Activated gamma-delta T cell treated with Interleukin-2 at 50 U/mL for 16 hours (primary cell): ENCODE measurements around the gene PRKG1.
"Not testable (repeated sequence)": the region's sequence is repeated elsewhere in the genome, so short reads cannot be mapped to it uniquely, and the experiment has no call there.

Experiments
- DNase-seq: peaks from one replicate; pipeline ENCODE4 v3.0.0-alpha.2; 2020

The PRKG1 gene

DNA sequence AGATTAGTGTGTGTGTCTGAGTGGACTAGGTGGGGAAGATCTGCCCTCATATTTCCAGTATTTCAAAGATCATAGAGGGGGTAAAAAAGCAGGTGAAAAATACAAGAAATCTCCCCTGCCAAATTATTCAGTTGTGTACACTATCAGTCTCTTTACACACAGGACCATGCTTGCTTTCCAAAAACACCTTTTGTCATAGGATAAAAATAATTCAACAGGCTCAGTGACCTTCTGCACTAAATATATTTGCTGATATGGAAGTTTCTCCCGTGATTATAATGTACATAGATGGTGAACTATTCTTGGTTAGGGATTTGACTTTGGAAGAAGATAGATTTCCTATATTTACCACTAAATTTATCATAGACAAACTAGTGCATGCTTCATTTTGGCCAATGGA lies 649.8 kb downstream of the PRKG1 start:
- DNase-seq = no peak

DNA sequence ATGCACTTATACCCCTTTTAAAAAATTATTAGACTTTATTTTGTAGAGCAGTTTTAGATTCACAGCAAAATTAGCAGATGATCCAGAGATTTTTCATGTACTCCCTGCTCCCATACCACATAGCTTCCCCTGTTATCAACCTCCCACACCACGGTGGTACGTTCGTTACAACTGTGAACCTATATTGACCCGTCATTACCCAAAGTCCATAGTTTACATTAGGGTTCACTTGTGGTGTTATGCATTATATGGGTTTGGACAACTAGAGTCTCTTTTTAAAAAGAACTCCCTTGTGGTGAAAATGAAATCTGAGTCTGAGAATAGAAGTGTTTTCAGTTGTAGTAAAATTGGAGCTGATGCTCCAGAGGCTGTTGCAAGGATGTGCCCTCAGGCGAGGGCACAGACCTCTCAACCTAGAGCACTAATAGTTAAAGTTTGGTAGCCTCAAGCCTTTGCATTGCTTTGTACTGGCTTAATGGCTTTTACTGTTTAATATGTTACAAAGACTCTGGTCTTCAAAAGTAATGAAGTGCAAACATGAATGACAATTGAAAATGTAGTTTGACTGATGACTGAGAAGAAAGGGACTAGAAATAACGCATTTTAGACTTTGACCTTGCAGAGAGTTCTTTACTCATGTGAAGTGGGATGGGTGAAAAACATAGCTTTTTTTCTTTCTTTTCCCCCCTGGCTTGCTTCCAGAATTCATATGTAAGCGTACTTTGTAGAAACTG lies 655.7 kb downstream of the PRKG1 start:
- no peak for DNase-seq

DNA sequence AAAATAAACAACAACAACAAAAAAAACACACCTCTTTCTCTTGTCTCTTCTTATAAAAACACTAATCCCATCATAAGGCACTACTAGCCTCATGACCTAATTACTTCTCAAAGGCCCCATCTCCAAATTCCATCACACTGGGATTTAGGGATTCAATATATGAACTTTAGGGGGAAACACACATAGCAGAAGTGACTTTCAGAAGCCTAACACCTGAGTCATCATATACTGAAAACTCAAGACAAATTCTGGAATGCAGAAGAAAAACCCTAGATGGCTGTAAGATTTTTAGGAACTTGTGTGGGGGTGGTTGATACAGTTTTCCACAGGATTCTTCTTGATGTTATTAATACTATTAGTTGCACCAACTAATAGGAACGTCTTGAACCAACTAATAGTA lies 658.8 kb downstream of the PRKG1 start:
- no peak for DNase-seq

DNA sequence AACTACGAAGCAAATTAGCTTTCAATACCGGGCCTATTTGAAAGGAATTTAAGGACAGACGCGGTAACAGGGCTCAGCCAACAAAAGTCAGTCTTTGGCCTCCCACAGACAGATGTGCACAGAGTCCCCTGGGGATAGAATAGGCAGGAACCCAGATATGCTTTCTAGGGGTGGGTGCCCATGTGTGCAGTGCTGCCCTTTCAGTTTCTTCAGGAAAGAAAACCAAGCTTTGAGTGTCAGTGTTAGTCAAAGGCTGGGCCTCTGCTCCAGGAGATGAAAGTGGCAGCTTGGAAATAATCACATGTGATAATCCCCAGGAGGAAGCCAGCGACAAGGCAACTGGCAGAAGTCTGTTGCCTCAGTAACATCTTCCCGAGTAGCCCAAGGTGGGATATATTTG lies 668.9 kb downstream of the PRKG1 start:
- no peak for DNase-seq

DNA sequence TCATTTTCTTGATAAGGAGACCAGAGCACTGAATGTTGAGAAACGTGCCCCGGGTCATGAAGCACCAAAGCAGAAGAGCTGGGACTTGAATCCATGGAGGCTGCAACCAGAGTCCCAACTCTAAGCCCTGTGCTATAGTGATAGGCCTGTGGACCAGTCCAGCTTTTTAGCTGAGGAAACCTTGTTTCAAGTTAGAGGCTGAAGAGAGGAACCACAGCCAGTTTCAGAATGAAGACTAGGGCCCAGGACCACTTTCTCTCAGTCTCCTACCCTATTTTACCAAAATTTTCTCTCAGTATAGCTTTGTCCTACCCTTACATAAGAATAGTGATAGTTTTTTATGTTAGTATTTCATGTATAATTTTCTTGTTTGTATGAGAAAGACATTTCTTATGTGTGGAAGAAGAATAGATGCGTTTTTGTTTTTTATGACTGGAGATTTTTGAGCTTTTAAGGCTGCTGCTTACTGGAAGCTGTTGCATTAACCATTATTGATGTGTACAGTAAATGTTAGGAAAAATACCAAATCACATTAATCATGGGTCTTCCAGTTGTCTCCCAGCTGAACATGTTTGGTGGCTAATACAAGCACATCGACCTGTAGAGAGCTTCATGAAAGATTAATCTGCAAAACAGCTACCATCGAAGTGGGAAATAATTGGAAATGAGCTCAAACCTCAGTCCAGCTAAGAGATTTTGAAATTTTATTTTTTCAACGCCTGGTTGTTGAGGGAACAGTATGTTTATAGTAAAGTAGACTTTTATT lies 670.1 kb downstream of the PRKG1 start:
- DNase-seq = no peak

DNA sequence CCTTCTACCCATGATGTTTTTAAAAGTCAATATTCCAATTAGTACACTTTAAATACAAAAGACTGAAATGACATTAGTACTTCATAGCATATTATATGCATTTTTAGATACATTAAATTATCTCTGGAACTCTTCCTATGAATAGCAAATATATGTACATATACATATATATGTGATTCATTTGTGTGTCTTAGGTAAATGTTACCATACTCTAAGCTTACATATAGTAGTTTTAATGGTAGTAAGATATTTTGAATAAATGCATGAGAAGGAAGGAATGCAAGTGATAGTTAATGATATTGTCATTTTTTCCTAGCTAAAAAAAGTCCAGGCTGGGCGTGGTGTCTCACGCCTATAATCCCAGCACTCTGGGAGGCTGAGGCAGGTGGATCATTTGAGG lies 671.1 kb downstream of the PRKG1 start:
- DNase-seq = no peak

DNA sequence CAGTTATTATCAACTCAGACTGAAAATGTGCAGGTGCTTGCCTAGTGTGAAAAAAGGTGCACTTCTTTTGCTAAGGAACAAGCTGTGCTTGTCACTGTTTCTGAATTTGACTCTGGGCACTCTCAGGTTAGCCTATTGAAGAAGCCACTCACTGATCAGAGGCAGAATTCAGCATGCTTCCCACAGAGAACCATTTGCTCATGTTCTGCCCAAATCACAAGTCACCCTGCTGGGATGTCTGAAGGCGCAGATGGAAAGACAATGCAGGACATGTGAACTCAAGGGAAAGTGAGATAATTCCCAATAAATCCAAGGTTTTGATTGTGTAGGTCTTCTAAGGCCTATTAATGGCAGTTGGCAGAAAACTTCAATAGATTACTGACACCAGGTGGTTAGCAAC lies 672.9 kb downstream of the PRKG1 start:
- no peak for DNase-seq

DNA sequence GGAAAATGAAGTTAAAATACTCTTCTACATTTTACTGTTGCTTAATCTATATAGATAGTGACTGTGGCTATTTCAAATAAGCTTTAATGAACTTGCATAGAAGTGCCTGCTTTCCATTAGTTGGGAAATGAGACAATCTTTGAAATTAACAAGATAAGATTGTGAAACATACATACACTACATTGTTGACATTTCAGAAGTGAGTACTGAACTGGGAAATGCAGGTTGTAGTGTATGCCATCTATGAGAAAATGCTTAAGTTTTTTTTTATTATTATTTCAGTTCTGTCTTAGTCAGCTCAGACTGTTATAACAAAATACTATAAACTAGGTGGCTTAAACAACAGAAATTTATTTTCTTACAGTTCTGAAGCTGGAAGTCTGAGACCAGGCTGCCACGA lies 674.7 kb downstream of the PRKG1 start:
- DNase-seq = no peak

DNA sequence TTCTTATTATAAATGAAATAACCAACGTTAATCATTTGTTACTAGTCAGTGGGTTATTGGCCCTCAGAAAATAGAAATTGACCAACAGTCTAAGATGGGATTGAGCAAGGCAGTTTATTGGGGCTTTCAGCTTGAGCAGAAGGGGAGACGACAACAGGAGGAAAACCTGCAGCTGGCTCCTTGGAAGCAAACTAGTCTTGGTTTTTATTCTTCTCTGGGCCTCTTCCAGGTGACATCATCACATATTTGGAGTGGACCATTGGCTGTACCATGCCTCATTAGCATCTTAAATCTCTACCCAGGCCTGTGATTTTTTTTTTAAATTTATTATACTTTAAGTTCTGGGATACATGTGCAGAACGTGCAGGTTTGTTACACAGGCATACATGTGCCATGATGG lies 684.1 kb downstream of the PRKG1 start:
- no peak for DNase-seq

DNA sequence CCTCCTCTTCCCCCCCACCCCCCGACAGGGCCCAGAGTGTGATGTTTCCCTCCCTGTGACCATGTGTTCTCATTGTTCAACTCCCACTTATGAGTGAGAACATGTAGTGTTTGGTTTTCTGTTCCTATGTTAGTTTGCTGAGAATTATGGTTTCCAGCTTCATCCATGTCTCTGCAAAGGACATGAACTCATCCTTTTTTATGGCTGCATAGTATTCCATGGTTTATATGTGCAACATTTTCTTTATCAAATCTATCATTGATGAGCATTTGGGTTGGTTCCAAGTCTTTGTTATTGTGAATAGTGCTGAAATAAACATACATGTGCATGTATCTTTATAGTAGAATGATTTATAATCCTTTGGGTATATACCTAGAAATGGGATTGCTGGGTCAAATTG lies 684.6 kb downstream of the PRKG1 start:
- not testable (repeated sequence) for DNase-seq

DNA sequence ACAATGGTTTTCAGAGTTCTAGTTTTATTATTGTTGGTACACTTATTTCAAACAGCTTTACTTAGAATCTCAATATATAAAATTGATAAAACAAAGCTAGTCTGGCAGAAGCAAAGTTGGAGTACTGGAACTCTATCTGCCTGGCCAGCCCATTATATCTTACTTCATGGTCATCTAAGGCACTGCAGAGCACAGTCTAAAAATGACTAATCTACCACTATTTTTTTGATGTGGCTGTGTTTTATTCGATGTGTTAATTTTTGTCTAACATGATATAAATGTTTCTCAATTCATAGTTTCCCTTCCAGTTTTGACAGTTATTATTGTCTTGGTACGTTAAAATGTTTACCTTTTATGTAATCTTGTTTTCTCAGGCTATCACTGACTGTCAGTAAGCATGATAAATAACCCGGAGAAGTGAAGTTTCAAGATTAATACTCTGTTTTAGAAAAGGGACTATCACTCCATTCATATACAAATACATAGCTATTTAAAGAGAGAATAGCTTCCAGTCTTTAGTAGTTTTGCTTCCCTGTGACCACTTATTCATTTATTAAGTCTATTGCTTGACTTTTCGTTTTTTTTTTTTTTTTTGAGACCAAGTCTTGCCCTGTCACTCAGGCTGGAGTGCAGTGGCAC lies 685.7 kb downstream of the PRKG1 start:
- DNase-seq = no peak

DNA sequence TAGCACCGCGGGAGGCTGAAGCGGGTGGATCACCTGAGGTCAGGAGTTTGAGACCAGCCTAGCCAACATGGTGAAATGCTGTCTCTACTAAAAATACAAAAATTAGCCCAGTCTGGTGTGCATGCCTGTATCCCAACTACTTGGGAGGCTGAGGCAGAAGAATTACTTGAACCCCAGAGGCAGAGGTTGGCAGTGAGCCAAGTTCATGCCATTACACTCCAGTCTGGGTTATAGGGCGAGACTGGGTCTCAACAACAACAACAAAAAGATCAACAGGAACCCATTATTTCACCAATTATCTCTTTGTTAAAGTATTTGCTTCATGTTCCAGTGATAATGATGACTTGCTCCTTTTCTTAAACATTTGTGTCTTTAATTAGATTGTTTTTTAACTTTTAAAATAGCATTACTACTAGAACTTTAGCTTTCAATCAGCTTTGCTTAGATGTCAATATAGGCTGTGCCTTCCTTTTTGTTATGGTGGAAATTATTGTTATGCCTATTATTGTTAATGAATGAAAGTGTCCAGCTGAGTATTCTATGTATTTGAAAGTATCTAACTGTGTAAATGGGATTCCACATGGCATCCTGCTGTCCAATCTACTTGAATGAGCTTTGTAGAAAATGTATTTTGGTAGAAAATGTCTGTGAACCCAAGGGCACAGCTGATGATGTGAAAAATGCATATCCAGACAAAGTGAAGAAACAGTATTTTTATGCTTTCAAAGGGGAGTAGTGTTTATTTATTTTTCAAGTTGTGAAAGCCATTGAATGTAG lies 686.8 kb downstream of the PRKG1 start:
- no peak for DNase-seq

DNA sequence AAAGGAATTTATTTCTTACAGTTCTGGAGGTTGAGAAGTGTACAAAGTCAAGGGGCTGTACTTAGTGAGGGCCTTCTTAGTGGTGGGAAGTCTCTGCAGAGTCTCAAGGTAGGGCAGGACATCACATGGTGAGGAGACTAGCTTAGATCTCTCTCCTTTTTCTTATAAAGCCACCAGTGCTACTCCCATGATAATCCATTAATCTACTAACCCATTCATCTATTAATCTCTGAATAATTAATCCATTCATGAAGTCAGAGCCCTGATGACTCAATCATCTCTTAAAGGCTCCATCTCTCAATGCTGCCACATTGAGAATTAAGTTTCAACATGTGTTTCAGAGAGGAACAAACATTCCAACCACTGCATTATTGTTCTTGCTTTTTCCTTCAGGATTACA lies 689.5 kb downstream of the PRKG1 start:
- DNase-seq = no peak

DNA sequence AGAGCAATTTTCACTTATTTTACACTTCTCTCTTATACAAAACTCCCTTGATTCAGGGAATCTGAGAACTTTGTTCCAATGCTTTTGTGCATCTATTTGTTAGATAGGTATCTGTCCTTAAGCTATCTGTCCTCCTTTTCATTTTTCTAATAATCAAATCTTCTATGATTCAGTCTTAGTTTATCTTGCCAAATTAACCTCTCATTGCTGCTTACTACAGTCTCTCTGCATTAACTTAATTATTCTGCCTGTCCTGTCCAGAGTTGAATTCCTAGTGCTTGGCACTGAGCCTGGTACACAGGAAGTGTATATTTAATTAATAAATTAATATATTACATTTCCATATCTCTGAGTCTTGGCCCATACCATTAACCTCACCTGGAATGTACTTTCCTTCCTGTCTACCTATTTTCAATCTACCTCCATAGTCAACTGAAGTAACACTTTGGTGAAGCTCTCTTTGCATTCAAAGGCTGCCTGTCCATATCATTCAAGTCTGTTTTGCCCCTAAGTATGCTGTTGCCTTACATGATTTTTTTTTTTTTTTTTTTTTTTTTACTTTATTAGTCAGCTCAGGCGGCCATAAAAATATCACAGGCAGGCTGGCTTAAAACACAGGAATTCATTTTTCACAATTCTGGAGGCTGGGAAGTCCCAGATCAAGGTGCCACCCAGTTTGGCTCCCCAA lies 691.1 kb downstream of the PRKG1 start:
- no peak for DNase-seq

DNA sequence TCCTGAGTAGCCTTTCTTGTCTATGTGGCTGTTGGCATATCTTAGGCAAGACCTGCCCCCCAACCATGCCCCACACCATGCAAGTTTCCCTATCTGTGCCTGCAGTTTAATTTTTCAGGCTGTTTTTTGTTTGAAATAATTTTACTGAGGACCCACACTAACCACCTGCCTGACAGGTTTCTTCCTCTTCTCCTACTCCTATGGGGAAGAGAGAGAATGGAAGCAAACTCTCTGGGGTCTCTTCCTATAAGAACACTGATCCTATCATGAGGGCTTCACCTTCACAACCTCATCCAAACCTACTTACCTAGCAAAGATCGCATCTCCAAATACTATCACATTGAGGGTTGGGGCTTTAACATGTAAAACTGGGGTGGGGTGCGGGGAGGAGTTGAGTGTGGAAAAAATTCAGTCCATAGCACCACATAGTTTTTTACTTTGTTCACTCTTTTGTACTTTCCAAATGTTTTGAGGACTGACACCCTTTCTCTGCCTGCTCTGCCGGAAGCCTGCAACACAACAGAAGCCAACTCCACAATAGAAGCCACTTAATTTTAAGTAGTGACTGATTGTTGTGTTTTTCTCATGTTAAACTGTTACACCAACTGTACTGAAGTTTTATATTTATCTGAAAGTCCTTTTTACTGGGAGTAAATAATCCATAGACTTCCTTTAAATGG lies 692.3 kb downstream of the PRKG1 start:
- no peak for DNase-seq

DNA sequence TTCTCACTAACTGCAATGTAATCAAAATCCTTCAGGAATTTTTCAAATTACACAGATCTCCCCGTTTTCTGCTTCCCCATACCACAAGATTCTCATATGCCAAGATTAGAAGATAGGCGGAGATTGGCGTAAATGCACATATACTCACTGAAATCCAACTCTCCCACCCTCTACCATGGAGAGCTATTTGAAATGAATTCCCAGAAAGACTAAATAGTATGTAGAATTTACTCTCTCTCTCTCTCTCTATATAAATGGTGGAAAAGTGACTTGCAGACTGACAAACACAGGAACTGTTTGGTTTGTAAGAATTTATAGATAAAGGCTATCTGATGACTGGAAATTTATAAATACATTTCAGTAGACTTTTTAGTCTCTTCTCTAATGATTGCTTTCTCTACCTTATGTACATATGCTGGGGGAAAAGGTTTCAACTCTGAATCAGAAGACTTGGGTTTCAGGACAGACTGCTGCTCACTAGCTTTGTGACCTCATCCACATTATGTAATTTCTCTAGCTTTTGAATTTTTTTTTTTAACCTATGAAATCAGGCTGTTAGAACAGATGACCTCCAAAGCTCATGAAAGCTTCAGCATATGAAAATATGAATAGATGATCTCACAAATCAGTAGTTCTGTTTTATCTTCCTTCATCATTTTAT lies 692.9 kb downstream of the PRKG1 start:
- DNase-seq = no peak

DNA sequence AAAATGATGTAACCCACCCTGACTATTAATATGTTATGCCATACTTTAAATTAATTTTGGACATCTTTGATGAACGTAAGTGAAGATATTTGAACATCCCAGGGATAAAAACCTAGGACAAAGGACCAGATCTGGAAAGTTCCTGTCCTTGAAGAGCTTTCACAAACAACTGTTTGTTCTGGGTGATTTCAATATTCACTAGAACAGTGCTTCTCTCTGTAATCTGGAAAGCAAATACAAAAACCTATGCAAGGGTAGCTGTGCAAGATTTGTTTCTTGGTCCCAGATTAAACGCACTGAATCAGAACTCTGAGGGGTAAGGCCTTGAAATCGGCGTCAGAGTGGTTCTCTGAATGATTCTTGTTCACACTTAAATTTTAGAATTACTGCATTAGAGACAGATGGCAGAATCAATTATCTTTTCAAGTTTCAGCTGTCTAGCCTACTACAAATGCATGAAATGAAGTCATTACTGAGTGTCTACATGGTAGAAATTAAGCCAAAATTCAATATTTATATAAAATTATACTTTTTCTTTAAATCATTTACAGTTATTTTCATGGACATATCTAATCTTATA lies 694.7 kb downstream of the PRKG1 start:
- DNase-seq = no peak

DNA sequence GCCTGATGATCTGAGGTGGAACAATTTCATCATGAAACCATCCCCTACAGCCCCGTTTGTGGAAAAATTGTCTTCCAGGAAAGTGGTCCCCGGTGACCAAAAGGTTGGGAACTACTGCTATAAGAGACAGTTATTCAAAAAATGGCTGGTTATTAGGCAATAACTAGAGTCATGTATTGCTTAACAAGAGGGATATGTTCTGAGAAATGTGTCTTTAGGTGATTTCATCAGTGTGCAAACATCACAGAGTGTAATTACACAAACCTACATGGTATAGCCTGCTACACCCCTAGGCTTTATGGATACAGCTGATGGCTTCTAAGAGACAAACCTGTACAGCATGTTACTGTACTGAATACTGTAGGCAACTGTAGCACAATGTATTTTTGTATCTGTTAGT lies 696.4 kb downstream of the PRKG1 start:
- DNase-seq = no peak

DNA sequence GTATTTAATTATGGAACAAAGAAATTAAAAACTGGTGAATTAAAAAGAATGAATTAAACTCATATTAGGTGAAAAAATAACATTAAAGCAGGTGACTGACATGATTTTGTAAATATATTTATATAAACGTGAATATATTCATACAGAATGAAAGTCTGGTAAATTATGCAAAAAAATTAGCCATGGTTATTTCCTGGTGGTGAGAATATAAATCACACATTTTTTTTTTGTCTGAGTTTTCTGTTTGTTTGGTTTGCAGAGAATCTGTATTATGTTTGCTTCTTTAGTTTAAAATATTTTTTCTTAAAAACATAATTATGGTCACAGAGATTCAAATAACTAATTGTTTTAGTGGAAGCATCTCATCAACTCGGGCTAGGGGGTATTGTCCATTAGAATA lies 698.1 kb downstream of the PRKG1 start:
- DNase-seq = no peak

DNA sequence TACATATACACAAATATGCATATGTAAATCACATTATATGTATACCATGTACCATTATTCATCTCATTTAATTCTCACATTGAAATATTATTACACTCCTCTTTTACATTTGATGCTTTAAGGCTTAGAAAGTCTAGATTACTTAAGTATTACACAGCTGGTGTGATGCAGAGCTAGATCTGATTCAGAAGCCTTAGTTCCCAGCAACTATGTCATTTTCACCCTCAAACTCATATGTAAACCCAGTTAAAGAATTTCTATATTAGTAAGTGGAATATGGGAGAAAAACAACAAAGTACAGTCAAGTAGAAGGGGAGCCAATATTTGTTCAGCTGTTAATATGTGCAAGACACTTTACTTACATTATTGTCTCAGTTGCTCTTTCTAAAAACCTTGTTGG lies 699.4 kb downstream of the PRKG1 start:
- DNase-seq = no peak

DNA sequence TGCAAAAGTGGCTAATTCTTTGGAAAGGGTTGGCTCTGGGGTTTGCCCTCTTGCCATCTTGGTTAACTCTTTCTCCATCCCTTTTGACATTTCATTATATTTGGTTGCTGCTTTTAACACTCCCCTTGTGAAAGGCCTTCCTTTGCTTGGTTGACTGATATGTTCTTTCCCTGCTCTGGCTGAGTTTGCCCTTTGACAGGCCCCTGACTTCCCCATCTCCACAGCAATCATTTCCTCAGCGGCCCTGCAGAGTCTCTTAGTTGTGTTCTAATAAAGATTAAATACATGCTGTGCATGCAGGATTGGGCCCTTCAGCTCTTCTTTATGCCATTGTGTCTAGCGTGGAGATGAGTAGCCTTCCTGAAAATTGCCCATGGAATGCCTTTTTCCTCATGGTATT lies 709.7 kb downstream of the PRKG1 start:
- DNase-seq = no peak
